NCI-H1105 (cell line): ENCODE measurements around the gene SMAD3.
"Not testable (repeated sequence)": the region's sequence is repeated elsewhere in the genome, so short reads cannot be mapped to it uniquely, and the experiment has no call there.

Experiments
- DNase-seq: peaks from one replicate; lab custom pipeline; 2025; lab: John Stamatoyannopoulos, UW

SMAD3 gene

DNA sequence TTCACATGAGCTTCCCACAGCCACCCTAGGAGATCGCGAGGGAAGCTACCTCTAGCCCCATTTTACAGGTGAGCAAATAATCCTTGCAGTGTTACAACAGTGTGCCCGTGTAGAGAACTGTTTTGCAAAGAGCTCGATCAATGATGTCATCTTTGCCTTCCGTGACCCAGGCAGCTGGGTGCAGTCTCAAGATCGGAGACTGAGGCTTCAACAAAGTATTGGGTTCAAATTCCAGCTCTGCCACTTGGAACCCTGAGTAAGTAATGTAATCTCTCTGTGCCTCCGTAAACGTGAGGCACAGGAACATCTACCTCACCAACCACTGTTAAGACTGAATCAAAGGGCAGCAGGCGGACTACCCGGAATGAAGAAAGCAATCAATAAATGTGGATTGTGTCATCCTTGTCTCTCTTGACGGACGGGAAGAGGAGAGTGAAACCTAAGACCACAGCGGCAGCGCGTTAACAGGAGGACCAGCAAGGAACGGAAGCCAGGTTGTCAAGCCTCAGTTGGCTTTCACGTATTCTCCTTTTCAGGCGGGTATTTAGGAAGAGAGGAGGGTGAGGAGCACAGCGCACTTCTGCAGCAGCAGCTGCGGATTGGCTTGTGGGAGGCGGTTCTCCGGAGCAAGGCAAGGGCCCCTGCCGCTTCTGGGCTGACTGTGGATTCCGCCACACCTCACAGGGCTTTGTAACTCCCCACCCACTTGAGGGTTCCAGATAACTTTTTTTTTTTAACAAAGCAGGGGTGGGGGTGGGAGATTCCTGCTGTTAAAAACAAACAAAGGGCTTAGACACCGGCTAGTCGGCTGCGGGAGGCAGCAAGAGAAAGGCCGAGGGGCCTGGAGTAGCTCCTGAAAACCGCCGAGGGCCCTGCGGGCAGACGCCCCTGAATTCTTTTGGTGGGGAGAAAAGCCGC lies 1.5 kb upstream of the SMAD3 start:
- no peak for DNase-seq

DNA sequence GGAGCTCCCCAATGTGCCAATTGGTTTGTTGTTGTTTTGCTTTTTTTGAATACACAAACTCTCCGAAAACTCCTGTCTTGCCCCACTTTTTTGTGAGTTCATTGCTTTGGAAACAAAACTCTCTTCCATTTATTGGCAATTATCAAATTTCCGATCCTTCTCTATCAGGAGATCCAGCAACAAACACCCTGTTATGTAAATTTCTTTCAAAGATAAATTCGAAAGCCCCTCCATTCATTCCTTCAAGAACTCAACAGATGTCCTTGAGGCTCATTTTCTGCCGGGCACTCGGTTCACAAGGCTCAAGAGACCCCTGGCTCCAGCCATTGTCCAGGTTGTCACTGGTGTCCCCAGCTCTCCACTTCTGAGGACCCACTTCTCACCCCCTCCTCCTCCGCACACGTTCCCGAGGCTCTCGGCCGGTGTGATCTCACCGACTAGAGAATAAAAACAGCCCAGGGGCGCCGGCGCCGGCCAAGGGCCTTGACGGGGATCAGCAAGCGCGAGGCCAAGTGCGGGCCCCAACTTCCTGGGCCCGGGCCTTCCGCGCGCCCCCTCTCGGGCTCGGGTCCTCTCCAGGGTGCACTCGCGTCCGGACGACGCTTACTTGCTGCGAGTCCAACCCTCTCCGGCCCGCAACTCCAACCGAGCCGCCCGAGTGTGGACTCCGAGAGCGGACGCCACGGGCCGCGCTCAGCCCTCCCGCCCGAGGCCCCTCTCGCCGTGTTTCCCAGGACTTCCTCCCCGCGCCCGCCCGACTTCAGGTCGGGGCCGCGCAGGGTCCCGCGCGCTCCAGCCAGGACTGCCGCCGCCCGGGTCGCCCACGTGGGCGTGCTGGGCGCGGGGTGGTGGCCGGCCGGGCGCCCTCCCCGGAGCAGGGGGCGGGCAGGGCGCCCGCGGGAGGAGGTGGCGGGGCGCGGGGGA lies 533 bp upstream of the SMAD3 start:
- no peak for DNase-seq

DNA sequence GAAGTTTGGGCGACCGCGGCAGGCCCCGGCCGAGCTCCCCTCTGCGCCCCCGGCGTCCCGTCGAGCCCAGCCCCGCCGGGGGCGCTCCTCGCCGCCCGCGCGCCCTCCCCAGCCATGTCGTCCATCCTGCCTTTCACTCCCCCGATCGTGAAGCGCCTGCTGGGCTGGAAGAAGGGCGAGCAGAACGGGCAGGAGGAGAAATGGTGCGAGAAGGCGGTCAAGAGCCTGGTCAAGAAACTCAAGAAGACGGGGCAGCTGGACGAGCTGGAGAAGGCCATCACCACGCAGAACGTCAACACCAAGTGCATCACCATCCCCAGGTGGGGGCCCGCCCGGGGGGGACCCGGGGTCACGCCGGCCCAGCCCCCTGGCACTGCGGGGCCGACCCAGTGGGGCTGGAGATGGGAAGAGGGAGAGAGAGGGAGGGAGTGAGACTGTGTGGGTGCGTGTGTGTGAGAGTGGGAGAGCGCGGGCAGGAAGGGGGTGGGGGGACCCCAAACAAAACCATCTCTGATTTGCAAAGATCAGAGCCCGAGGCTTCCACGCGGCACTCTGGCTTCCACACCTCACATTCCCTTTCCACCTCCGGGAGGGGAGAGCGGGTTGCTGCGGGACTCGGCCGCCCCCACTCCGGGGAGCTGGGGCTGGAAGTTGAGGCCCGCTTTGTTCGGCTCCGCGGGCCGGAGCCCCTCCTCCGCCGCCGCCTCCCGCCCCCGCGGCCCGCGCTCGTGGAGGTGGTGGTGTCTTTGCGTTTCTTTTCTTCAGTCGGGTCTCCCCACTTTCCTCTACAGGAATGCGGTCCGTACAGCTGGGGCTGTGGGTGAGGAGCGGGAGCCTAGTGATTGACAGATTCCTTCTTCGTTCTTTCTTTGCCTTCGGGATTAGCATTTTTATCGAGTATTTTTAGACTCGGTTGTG lies 898 bp downstream of the SMAD3 start:
- no peak for DNase-seq

DNA sequence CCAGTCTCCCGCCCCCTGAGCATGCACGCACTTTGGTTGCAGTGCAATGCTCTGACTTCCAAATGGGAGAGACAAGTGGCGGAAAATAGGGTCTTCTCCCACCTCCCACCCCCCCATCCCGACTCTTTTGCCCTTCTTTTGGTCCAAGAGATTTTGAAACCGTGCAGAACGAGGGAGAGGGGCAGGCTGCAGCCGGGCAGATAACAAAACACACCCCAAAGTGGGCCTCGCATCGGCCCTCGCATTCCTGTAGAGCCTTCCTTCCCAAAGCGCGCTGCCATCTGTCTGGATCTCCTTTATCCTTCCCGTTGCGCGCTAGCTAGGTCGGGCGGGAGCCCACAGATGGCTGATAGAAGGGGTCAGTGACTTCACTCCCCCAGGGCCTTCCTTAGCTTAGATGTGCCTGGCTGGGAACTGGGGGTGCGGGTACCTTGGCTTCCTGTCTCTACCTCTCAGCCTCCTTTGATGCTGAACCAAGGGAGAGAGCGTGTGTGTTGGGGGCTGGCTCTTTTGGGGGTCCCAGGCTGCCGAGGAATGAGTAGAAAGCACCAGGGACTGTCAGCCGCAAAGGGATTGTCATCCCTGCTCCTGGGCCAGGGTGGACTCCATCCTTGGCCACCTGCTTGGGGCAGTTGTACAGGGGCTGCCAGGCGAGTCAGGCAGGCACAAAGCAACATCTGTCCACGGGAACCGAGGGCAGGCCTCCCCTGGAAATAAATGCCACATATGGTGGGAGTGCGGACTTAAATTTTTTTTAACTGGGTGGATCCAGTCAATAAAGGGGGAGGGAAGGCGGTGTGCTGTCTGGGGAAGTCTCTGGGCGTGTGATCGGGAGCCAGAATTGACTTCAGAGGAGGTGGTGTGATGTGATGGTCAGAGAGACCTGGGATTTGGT lies 1.8 kb downstream of the SMAD3 start:
- DNase-seq = no peak

DNA sequence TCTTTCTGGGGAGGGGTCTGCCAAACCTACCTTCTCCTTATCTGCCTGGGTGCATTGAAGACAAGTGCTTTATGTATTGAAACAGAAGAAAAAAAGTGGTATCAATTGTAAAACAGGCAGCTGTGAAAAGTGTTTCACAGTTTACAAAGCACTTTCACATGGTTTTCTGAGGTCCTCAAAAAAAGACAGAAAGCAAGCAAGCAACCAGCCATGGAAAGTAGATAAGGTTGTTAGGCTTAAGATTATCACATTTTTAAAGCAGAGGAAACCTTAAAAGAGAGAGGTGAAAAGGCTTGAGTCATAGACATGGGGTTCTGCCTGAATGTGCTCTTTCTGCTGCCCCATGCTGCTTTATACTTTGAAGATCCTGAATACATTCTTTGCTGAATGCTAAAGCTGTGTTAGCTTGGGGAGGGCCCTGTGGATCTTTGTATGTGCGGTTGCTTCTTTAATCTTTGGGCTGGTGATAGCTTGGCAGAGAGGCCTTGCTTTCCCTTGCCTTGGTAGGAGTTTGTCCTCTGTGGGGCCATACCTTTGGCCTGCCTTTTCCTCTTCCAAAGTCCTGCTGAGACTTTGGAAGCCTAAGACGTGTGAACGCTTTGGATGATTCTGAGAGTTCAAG lies 2.6 kb downstream of the SMAD3 start:
- no peak for DNase-seq

DNA sequence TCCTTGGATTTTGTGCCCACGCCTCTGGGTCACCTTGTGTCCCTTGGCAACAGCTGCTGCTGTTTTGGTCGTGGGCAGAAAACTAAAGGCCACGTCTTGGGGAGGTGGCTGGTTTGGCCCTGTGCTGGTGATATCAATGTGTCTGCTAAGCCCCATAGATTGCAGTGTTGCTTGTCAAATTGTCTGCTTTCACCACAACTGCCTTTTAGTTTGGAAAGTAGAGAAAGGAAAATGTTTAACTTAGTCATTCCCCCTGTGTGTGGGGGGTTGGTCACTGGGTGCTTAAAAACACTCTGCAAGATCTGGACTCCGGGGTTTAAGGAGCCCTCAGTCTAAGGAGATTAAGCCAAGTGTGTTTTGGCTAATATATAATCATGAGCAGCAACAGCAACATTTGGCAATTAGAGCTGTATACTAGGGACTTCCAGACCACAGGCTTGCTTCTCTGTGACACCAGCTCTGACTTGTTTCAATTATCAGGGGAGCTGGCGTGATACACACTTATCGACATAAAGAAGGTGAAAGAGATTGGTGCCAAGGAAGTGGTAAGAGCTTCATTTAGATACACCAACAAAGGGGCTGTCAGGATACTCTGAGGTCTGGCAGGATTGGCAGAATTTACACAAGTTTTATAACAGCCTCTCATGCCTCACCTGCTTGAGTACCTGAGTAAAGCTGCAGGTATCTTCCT lies 3.5 kb downstream of the SMAD3 start:
- DNase-seq = no peak

DNA sequence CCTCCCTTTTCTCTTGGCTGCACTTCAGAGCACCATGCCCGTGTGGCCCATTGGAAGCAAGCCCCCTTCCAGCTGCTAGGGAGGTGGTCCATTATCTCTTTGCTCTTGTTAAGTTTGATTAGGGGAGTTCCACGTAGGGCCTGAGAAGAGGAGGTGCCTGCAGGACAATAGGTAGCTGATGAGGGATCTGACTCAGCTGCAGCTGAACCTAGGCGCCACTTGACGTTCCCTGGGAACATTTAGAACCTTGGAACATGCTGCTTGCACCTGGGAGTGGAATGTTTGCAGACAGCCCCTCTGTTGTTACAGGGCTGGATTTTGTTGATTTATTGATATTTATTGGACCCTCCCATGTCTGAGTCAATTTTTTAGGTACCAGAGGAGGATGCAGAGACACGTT lies 4.7 kb downstream of the SMAD3 start:
- no peak for DNase-seq

DNA sequence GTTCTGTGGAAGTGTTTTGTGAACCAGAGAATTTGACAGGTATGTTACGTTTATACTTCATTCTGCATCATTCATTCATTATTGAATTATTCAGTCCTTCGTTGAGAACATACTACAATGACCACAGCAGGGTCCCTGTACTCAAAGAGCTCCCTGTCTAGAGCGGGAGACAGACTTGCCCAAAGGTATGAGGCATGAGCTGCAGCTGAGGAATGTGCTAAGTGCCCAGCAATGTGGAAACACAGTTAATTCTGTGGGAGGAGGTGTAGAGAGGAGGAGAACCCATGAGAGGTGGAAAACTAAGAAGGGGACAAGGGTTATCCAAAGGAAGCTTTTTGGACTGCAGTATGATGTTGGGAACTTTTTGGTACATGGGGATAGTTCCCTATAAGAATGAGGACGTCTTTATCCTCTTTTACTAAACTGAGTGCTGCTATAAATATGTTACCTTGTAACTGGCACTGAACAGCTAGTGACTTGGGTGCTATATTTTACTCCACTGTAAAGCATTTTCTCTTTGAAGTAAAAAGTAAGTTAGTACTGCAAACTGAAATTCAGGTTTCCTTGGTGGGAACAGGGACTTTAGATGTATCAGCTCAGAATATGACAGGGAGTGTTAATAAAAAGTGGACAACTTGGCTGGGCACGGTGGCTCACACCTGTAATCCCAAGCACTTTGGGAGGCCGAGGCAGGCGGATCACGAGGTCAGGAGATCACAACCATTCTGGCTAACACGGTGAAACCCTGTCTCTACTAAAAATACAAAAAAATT lies 5.7 kb downstream of the SMAD3 start:
- DNase-seq = no peak

DNA sequence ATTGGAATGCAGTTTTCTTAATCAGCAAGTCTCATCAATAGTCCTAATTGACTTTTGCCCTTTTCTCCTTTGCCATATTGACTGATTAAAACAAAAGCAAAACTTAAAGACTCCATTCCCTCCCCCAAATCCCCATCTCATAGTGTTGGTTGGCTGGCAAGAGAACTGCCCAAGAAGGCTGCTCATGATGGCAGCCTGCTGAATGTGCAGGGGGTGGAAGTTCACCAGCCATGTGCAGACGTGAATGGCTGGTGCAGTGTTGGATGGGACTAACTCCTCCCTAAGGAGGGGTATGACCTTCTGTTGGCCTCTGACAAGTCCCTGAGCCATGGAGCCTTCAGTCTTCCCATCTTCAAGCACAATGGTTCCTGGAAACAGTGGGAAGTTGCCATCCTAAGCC lies 7.0 kb downstream of the SMAD3 start:
- no peak for DNase-seq

DNA sequence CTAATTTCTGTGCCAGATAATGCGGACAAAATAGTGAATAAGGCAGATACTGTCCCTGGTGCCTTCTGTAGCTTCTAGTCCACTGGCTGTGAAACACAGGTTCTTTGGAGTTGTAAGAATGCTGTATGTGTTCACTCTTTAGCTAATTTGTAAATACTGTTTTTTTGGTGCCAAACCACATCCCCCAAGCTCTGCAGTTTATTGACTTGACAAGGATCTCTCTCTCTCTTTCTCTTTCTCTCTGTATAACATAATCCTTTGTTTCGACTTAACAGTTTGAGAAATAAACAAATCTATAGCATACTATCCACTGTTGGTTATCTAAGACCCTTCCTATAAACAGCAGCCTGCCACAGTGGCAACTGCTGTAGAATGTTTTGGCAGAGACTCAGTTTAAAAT lies 7.6 kb downstream of the SMAD3 start:
- no peak for DNase-seq

DNA sequence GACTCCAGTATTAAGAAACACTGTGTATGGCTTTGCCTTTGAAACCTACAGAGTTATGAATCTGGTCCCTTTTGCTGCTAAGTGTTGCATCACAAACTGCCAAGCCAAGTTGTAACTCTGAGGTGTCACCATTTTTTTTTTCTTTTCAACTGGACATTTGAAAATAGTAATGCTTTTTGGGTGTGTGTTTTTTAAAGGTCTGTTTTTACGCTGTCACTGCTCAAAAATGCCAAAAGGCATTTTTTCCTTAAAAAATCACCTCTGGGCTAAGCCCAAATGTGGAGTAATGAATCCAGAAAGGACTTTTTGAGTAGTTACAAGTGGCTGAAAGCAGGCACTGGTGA lies 9.5 kb downstream of the SMAD3 start:
- DNase-seq = no peak

DNA sequence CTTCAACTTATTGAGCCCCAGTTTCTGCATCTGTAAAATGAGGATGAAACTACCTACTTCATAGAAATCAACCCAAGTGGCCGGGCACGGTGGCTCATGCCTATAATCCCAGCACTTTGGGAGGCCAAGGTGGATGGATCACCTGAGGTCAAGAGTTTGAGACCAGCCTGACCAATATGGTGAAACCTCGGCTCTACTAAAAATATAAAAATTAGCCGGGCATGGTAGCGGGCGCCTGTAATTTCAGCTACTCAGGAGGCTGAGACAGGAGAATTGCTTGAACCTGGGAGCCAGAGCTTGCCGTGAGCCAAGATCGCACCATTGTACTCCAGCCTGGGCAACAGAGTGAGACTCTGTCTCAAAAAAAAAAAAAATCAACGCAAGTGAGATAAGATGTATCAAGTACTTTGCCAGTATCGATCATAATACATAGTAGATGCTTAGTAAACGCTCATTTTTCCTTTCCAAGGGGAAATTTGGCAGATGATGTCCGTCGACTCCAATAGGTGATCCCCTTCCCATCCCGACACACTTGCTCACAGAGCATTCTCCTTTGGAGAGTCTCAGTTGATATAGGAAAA lies 10.2 kb downstream of the SMAD3 start:
- DNase-seq = not testable (repeated sequence)

DNA sequence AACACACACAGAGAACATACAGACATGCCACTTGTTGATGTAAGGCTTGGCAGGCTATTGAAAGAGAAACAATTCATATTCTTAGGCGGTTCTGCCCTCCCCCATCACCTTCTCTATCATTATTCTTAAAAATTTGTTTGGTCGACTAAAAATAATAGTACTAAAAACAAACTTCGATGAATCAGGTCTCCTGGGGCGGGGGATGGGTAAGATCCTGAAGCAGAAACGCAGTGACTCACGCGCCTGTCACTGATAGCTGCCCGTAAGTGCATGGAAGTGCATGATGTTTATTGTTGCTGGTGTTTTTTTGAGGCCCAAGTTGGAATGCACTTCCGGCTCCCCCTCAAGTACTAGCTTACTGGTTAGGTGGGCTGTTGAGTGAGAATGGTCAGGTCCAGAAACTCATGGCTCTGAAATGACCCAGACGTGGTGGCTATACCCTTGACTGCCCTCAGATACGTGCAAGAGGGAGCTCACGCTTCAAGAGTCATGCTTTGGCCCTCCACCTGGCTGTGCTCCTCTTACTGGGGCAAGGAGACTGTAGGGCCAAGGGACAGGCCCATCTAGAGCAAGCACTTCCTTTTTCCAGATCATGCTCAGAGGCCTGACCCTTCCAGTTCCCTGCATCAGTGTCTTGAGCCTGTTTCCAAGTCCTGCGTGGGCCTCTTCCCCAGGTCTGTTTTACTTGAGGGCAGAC lies 10.9 kb downstream of the SMAD3 start:
- no peak for DNase-seq

DNA sequence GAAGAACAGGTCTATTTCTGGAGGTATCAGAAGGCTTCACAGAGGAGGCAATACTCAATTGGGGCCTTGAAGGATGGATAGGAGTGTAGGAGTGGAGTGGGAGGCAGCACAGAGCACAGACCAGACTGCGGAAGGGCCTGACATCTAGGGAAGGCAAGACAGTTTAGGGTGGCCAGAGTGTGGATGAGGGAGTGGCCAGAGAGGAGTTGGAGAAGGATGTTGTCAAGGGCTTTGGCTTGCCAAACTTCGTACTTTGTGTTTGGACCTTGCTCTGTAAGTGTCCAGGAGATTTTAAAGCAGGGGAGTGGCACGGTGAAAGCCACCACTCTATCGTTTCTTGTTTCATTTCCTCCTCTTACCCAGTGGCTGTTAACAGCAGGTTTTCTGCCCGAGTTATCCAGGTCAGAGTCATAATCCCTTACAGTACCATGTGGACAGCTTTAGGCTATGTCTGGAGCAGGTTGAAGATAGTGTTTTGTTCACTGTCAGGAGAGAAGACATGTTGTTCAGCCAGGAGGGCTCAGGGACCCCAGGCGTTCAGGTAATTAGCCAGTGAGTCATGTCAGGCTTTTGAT lies 12.3 kb downstream of the SMAD3 start:
- no peak for DNase-seq

DNA sequence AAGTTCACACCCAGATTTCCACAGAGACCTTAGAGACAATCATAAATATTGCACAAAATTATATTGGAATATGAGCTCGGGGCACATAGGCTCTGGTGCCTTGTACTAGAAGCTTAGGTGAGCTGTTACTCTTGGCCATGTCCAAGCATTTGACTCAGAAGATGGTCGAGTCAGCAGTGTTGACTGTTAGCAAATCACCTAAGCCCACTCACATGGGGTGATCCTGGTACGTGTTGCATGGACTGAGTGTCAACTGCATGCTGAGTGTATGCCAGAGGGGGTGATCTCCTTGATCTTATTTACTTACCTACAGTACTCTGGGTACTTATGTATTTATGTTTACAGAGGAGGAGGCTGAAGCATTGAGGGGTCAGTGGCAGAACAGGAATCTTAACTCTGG lies 14.0 kb downstream of the SMAD3 start:
- DNase-seq = no peak

DNA sequence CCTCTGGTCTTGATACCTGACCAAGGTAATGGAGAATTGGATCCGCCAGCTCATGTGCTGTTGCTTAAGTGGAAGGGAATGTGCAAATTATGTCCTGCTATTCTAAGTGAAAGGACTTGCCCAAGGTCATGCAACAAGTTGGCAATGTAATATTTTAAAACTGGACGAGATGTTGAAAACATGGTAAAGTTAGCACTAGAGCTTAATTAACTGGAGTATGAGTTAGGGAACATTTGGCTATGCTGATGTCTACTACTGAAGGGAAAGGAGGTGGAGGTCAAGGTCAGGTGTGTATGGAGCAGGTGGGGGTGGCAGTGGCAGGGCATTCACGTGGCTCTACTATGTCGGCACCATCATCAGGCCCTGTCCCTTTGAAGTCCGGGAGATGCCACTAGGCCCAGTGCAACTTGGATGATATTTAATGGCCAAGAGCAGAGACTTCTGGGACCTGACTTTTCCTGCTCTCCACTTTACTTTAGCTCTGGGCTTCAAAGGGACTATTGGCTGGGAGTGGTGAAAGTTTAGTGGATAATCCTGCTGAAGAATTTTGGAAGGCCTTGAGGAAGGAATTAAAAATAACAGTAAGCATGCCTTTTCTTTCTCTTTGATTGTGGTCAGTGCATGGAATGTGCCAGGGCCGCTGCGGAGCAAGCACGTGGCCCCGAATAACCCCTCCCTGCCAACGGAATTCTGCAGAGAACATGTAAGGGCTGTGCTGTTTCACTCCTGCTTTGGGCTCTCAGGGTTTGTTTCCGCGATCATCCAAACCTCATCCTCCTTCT lies 14.9 kb downstream of the SMAD3 start:
- DNase-seq = no peak

DNA sequence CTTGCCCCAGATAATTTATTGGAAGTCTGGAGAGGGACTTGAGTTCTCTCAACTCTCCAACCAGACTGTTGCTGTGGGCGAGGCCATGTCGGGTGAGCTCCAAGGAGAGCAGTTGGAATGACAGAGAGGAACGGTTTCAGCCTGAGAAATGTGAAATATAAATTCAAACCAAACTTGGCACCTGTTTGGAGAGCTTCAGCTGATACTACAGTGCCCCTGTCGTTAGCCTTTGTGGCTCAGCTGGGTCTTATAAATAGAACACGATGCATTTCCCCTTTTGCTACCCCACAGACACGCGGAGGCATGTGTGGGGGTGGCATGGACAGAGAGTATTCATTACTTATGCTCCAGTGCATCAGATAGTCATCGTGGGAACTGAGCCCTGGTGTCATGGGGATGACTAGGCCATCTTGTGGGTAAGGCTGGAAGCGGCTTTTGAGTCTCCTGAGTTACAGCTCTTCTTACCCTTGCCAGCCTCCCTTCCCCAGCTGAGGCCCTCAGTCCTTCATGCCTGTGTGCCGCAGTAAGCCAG lies 15.6 kb downstream of the SMAD3 start:
- DNase-seq = no peak
